ENCODE data around the gene INKA2. TPM values are rescaled to one million over a fixed set of nuclear protein-coding genes. Genes with fewer than 3 reads are reported as not detected.

The INKA2 gene
- total and polyA plus RNA-seq, 4 donors: 1.3 to 14.8 (median 11.7) TPM; not detected in 1

- 92 to 97% methylated on average over 7 of the region's 7 CpGs for WGBS, 2 donors
- intact Hi-C loops (cut with DNase I): no loop called here
- no peak for DNase-seq
- H3K27ac ChIP-seq (ENCODE audit: low read depth in 1 of 2, low read length in 2 of 2): no peak overlapping the region
- ATAC-seq (ENCODE audit: low FRiP score): no peak
- H3K4me3 ChIP-seq (ENCODE audit: low read length in 2 of 2): no peak overlapping the region
- no peaks in the 10 kb centered on the region for H3K4me1 ChIP-seq (ENCODE audit: control insufficient read depth in 1 of 2, insufficient read depth in 2 of 2, low read length in 2 of 2)
- no peaks in the 10 kb centered on the region for H3K9me3 ChIP-seq (ENCODE audit: control insufficient read depth, low read length)
- H3K36me3 ChIP-seq (ENCODE audit: control insufficient read depth in 1 of 2, insufficient read depth in 2 of 2, low read length in 1 of 2): no peaks in the 10 kb centered on the region
- H3K27me3 ChIP-seq (ENCODE audit: control insufficient read depth in 1 of 2, insufficient read depth in 2 of 2, low read length in 1 of 2): no peaks in the 10 kb centered on the region
Observed at GRCh38 chr1:111732718-111733117, 6.5 kb downstream of the INKA2 start.

- Histone ChIP-seq H3K27ac (ENCODE audit: low read depth in 1 of 2, low read length in 2 of 2) (no peak overlapping the region), H3K4me3 (ENCODE audit: low read length in 2 of 2) (no peak overlapping the region), H3K9me3 (ENCODE audit: control insufficient read depth, low read length) (no peaks in the 10 kb centered on the region), H3K27me3 (ENCODE audit: control insufficient read depth in 1 of 2, insufficient read depth in 2 of 2, low read length in 1 of 2) (no peaks in the 10 kb centered on the region), H3K36me3 (ENCODE audit: control insufficient read depth in 1 of 2, insufficient read depth in 2 of 2, low read length in 1 of 2) (peaks cover 0 to 3% of the 10 kb centered on the region in 2 donors), H3K4me1 (ENCODE audit: control insufficient read depth in 1 of 2, insufficient read depth in 2 of 2, low read length in 2 of 2) (no peaks in the 10 kb centered on the region)
- DNase-seq: no peak
- ATAC-seq (ENCODE audit: low FRiP score): no peak
- 80% methylated on average over 6 of the region's 6 CpGs for WGBS, 2 donors
- intact Hi-C loops (cut with DNase I): no loop called here
Observed at GRCh38 chr1:111731956-111732355, 7.2 kb downstream of the INKA2 start.

GRCh38 chr1:111730706-111731105, 8.5 kb downstream of the INKA2 start:
- intact Hi-C loops (cut with DNase I): no loop called here
- DNase-seq: no peak
- Histone ChIP-seq H3K27me3 (ENCODE audit: control insufficient read depth in 1 of 2, insufficient read depth in 2 of 2, low read length in 1 of 2) (no peaks in the 10 kb centered on the region), H3K4me1 (ENCODE audit: control insufficient read depth in 1 of 2, insufficient read depth in 2 of 2, low read length in 2 of 2) (no peaks in the 10 kb centered on the region), H3K36me3 (ENCODE audit: control insufficient read depth in 1 of 2, insufficient read depth in 2 of 2, low read length in 1 of 2) (peaks cover 0 to 3% of the 10 kb centered on the region in 2 donors), H3K27ac (ENCODE audit: low read depth in 1 of 2, low read length in 2 of 2) (no peak overlapping the region), H3K4me3 (ENCODE audit: low read length in 2 of 2) (no peak overlapping the region), H3K9me3 (ENCODE audit: control insufficient read depth, low read length) (no peaks in the 10 kb centered on the region)
- no peak for ATAC-seq (ENCODE audit: low FRiP score)
- 36 to 42% methylated on average over 4 of the region's 4 CpGs for WGBS, 2 donors

- ATAC-seq (ENCODE audit: low FRiP score): no peak
- no peaks in the 10 kb centered on the region for H3K27me3 ChIP-seq (ENCODE audit: control insufficient read depth in 1 of 2, insufficient read depth in 2 of 2, low read length in 1 of 2)
- H3K9me3 ChIP-seq (ENCODE audit: control insufficient read depth, low read length): no peaks in the 10 kb centered on the region
- H3K4me3 ChIP-seq (ENCODE audit: low read length in 2 of 2): no peak overlapping the region
- intact Hi-C loops (cut with DNase I): no loop called here
- peaks cover 0 to 3% of the 10 kb centered on the region in 2 donors for H3K36me3 ChIP-seq (ENCODE audit: control insufficient read depth in 1 of 2, insufficient read depth in 2 of 2, low read length in 1 of 2)
- no peak overlapping the region for H3K27ac ChIP-seq (ENCODE audit: low read depth in 1 of 2, low read length in 2 of 2)
- no peak for DNase-seq
- 67 to 68% methylated on average over 7 of the region's 7 CpGs for WGBS, 2 donors
- H3K4me1 ChIP-seq (ENCODE audit: control insufficient read depth in 1 of 2, insufficient read depth in 2 of 2, low read length in 2 of 2): no peaks in the 10 kb centered on the region
Observed at GRCh38 chr1:111729946-111730681, 9.1 kb downstream of the INKA2 start.

- intact Hi-C loops (cut with DNase I): no loop called here
- Histone ChIP-seq H3K4me1 (ENCODE audit: control insufficient read depth in 1 of 2, insufficient read depth in 2 of 2, low read length in 2 of 2) (no peaks in the 10 kb centered on the region), H3K36me3 (ENCODE audit: control insufficient read depth in 1 of 2, insufficient read depth in 2 of 2, low read length in 1 of 2) (peaks cover 0 to 3% of the 10 kb centered on the region in 2 donors), H3K9me3 (ENCODE audit: control insufficient read depth, low read length) (no peaks in the 10 kb centered on the region), H3K4me3 (ENCODE audit: low read length in 2 of 2) (no peak overlapping the region), H3K27ac (ENCODE audit: low read depth in 1 of 2, low read length in 2 of 2) (no peak overlapping the region), H3K27me3 (ENCODE audit: control insufficient read depth in 1 of 2, insufficient read depth in 2 of 2, low read length in 1 of 2) (no peaks in the 10 kb centered on the region)
- 26 to 31% methylated on average over 7 to 8 of the region's 8 CpGs for WGBS, 2 donors
- no peak for ATAC-seq (ENCODE audit: low FRiP score)
- no peak for DNase-seq
Observed at GRCh38 chr1:111729271-111729921, 9.8 kb downstream of the INKA2 start.

DNA sequence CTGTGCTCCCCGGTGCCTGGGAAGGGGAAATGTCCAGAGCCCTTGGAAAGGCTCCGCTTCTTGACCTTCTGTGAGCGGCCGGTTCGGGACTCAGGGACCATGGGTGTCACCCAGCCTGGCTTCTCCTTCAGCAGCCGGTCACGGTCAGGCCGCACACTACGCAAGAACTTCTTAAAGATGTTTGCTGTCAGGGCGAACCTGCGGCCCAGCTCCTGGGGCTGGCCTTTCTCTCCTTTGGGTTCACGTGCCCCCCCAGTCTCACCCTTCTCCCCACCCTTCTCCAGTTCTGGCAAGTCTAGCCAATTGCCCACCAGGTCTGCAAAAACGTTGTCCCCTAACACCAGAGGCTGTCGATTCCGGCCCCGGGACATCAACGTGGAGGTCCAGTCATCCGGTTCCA, 12.1 kb downstream of the INKA2 start:
- Histone ChIP-seq H3K9me3 (ENCODE audit: control insufficient read depth, low read length) (no peaks in the 10 kb centered on the region), H3K4me1 (ENCODE audit: control insufficient read depth in 1 of 2, insufficient read depth in 2 of 2, low read length in 2 of 2) (no peaks in the 10 kb centered on the region), H3K4me3 (ENCODE audit: low read length in 2 of 2) (no peak overlapping the region), H3K27me3 (ENCODE audit: control insufficient read depth in 1 of 2, insufficient read depth in 2 of 2, low read length in 1 of 2) (no peaks in the 10 kb centered on the region), H3K36me3 (ENCODE audit: control insufficient read depth in 1 of 2, insufficient read depth in 2 of 2, low read length in 1 of 2) (peaks cover 0 to 3% of the 10 kb centered on the region in 2 donors), H3K27ac (ENCODE audit: low read depth in 1 of 2, low read length in 2 of 2) (no peak overlapping the region)
- no peak for ATAC-seq (ENCODE audit: low FRiP score)
- intact Hi-C loops (cut with DNase I): no loop called here
- DNase-seq: no peak
- 88 to 92% methylated on average over 18 of the region's 18 CpGs for WGBS, 2 donors

GRCh38 chr1:111725192-111725591, 14.0 kb downstream of the INKA2 start:
- Histone ChIP-seq H3K27me3 (ENCODE audit: control insufficient read depth in 1 of 2, insufficient read depth in 2 of 2, low read length in 1 of 2) (no peaks in the 10 kb centered on the region), H3K9me3 (ENCODE audit: control insufficient read depth, low read length) (no peaks in the 10 kb centered on the region), H3K27ac (ENCODE audit: low read depth in 1 of 2, low read length in 2 of 2) (no peak overlapping the region), H3K36me3 (ENCODE audit: control insufficient read depth in 1 of 2, insufficient read depth in 2 of 2, low read length in 1 of 2) (peaks cover 0 to 3% of the 10 kb centered on the region in 2 donors), H3K4me3 (ENCODE audit: low read length in 2 of 2) (no peak overlapping the region), H3K4me1 (ENCODE audit: control insufficient read depth in 1 of 2, insufficient read depth in 2 of 2, low read length in 2 of 2) (no peaks in the 10 kb centered on the region)
- intact Hi-C loops (cut with DNase I): no loop called here
- ATAC-seq (ENCODE audit: low FRiP score) (peak; percentile 34), DNase-seq (no peak)
- 20 to 39% methylated on average over 3 to 5 of the region's 5 CpGs for WGBS, 2 donors

GRCh38 chr1:111723871-111724270, 15.3 kb downstream of the INKA2 start:
- H3K27me3 ChIP-seq (ENCODE audit: control insufficient read depth in 1 of 2, insufficient read depth in 2 of 2, low read length in 1 of 2): no peaks in the 10 kb centered on the region
- H3K4me3 ChIP-seq (ENCODE audit: low read length in 2 of 2): no peak overlapping the region
- no peaks in the 10 kb centered on the region for H3K9me3 ChIP-seq (ENCODE audit: control insufficient read depth, low read length)
- DNase-seq: no peak
- peaks cover 0 to 3% of the 10 kb centered on the region in 2 donors for H3K36me3 ChIP-seq (ENCODE audit: control insufficient read depth in 1 of 2, insufficient read depth in 2 of 2, low read length in 1 of 2)
- WGBS, 2 donors: 62 to 65% methylated on average over 1 of the region's 1 CpG
- no peak overlapping the region for H3K27ac ChIP-seq (ENCODE audit: low read depth in 1 of 2, low read length in 2 of 2)
- ATAC-seq (ENCODE audit: low FRiP score): no peak
- H3K4me1 ChIP-seq (ENCODE audit: control insufficient read depth in 1 of 2, insufficient read depth in 2 of 2, low read length in 2 of 2): no peaks in the 10 kb centered on the region
- intact Hi-C loops (cut with DNase I): no loop called here
